ENCODE data around the gene TM9SF1. TPM values are rescaled to one million over a fixed set of nuclear protein-coding genes. Genes with fewer than 3 reads are reported as not detected.
"Not testable (repeated sequence)": the region's sequence is repeated elsewhere in the genome, so short reads cannot be mapped to it uniquely, and the experiment has no call there.

TM9SF1 gene
- total RNA-seq, 2 experiments from 2014 or later, result 12.9 to 13.0 TPM

DNA sequence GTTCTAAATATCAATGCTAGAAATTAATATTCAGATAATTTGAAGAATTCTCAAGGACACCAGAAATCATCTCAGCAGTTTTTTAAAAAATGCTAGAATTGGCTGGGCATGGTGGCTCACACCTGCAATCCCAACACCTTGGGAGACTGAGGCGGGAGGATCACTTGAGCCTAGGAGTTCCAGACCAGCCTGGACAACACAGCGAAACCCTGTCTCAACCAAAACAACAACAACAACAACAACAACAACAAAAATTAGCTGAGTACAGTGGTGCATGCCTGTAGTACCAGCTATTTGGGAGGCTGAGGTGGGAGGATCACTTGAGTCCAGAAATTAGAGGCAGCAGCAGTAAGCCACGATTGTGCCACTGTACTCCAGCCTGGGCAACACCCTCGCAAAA lies 23.8 kb upstream of the TM9SF1 start:
- intact Hi-C loops (cut with DNase I, micrococcal nuclease), result loop anchor here in 1 of 2 experiments (5.0 kb wide), 1 partner anchor 213 kb away; no protein-coding TSS in a partner anchor
- H3K4me1 Mint-ChIP-seq (ENCODE audit: low read depth), result peaks cover 19% of the 10 kb centered on the region
- POLR2A ChIA-PET, result interaction anchor here (1.4 to 2.0 kb wide), 2 partner anchors 23 to 55 kb away, joined by 3 to 11 read pairs; partner anchors contain the start of gene TINF2

DNA sequence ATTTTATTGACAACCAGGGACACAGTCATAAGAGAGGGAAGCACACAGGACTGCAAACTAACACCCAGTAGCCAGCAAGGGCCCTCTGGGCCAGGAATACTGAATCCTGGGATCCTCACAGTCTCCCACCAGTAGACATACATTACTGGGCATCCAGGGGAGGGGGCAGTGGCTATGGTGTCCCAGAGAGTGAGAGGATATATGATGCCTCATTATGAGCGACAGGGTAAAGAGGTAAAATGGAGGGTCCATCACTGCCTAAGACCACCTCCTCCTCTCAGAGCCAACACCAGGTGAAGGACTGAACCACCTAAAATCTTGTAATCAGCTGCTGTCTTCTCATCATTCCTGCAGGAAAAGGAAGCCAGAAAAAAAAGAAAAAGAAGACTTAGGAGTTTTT lies 21.6 kb upstream of the TM9SF1 start:
- H3K27me3 ChIP-seq (ENCODE audit: control insufficient read depth in 1 of 2, insufficient read depth in 2 of 2, low read length in 2 of 2); H3K4me3 Mint-ChIP-seq; H3K4me3 ChIP-seq (ENCODE audit: low read length); ATAC-seq (ENCODE audit: poor library complexity); H3K9me3 ChIP-seq (ENCODE audit: control insufficient read depth in 1 of 2, insufficient read depth in 1 of 2, low read length in 2 of 2); H3K36me3 ChIP-seq (ENCODE audit: insufficient read depth, low read length); H3K9me3 Mint-ChIP-seq; H3K27me3 Mint-ChIP-seq: not testable (repeated sequence)
- peaks cover 40% of the 10 kb centered on the region for H3K4me1 Mint-ChIP-seq (ENCODE audit: low read depth)
- ChIA-PET POLR2A (interaction anchor here (0.8 to 1.8 kb wide), 2 partner anchors 21 to 28 kb away, joined by 3 to 13 read pairs; partner anchors contain the start of gene IPO4), CTCF (interaction anchor here (1.4 to 2.4 kb wide), 5 partner anchors 10 to 80 kb away, joined by 3 to 38 read pairs (median 17); partner anchors contain the start of genes RABGGTA and TINF2)
- H3K27ac ChIP-seq (ENCODE audit: low read depth in 1 of 2, low read length in 2 of 2), result peak overlapping the region in 1 of 2 donors; percentile 92
- intact Hi-C loops (cut with DNase I, micrococcal nuclease), result loop anchor here (1.0 to 5.0 kb wide), 8 partner anchors 15 to 215 kb away; partner anchors contain the start of genes TINF2 (in 2 of the 2), GMPR2 (in 1 of the 2), NEDD8 (in 1 of the 2) and RABGGTA (in 1 of the 2)
- peaks cover 37% of the 10 kb centered on the region for H3K4me1 ChIP-seq (ENCODE audit: insufficient read depth, low read length)
- peaks cover 23% of the 10 kb centered on the region for H3K36me3 Mint-ChIP-seq (ENCODE audit: low read depth)
- DNase-seq, result peak in 2 of 14 experiments; percentile 7 to 13
- peak overlapping the region; percentile 96 for H3K27ac Mint-ChIP-seq

More for the DNA sequence above, 23.8 kb upstream of the TM9SF1 start:
- Histone ChIP-seq H3K36me3 (ENCODE audit: insufficient read depth, low read length) (peaks cover 9% of the 10 kb centered on the region), H3K27ac (ENCODE audit: low read depth in 1 of 2, low read length in 2 of 2) (no peak overlapping the region), H3K4me3 (ENCODE audit: low read length) (no peak overlapping the region), H3K4me1 (ENCODE audit: insufficient read depth, low read length) (peaks cover 21% of the 10 kb centered on the region), H3K9me3 (ENCODE audit: control insufficient read depth in 1 of 2, insufficient read depth in 1 of 2, low read length in 2 of 2) (no peaks in the 10 kb centered on the region), H3K27me3 (ENCODE audit: control insufficient read depth in 1 of 2, insufficient read depth in 2 of 2, low read length in 2 of 2) (no peaks in the 10 kb centered on the region)
- no peak overlapping the region for H3K27ac Mint-ChIP-seq
- no peaks in the 10 kb centered on the region for H3K27me3 Mint-ChIP-seq
- peaks cover 13% of the 10 kb centered on the region for H3K36me3 Mint-ChIP-seq (ENCODE audit: low read depth)
- ATAC-seq (ENCODE audit: poor library complexity) (no peak), DNase-seq (no peak)
- no peak overlapping the region for H3K4me3 Mint-ChIP-seq
- CTCF ChIA-PET, result interaction anchor here (0.7 to 2.9 kb wide), 2 partner anchors 9 to 23 kb away, joined by 5 to 12 read pairs; partner anchors contain the start of gene TINF2
- TF ChIP-seq, protein P1, sequence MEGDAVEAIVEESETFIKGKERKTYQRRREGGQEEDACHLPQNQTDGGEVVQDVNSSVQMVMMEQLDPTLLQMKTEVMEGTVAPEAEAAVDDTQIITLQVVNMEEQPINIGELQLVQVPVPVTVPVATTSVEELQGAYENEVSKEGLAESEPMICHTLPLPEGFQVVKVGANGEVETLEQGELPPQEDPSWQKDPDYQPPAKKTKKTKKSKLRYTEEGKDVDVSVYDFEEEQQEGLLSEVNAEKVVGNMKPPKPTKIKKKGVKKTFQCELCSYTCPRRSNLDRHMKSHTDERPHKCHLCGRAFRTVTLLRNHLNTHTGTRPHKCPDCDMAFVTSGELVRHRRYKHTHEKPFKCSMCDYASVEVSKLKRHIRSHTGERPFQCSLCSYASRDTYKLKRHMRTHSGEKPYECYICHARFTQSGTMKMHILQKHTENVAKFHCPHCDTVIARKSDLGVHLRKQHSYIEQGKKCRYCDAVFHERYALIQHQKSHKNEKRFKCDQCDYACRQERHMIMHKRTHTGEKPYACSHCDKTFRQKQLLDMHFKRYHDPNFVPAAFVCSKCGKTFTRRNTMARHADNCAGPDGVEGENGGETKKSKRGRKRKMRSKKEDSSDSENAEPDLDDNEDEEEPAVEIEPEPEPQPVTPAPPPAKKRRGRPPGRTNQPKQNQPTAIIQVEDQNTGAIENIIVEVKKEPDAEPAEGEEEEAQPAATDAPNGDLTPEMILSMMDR (IDR thresholded peaks at IDR 0.05), result no peak
- H3K9me3 Mint-ChIP-seq, result no peaks in the 10 kb centered on the region

DNA sequence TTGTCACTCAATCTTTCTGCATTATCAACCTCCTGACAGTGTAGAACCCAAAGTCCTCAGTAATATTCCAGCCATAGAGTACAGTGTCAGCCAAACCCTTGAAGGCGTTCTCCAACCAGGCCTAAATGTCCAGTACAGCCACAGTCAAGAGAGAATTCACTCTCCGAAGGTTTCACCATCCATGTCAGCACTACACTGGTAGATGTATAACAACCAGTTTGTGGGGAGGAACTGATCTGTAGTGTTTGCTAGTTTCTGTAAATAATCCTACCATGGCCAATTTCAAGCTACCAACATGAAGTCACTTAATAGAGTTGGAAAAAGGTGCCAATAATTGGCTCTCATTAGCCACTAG lies 21.1 kb upstream of the TM9SF1 start:
- H3K4me1 ChIP-seq (ENCODE audit: insufficient read depth, low read length), result peaks cover 42% of the 10 kb centered on the region
- H3K4me3 Mint-ChIP-seq, result peak overlapping the region; percentile 97
- H3K9me3 Mint-ChIP-seq, result no peaks in the 10 kb centered on the region
- H3K27me3 Mint-ChIP-seq, result no peaks in the 10 kb centered on the region
- intact Hi-C loops (cut with DNase I, micrococcal nuclease), result loop anchor here (1.0 to 5.0 kb wide), 8 partner anchors 16 to 216 kb away; partner anchors contain the start of genes TINF2 (in 2 of the 2), GMPR2 (in 1 of the 2), NEDD8 (in 1 of the 2) and RABGGTA (in 1 of the 2)
- H3K27ac ChIP-seq (ENCODE audit: low read depth in 1 of 2, low read length in 2 of 2), result peak overlapping the region; percentile 92
- H3K36me3 Mint-ChIP-seq (ENCODE audit: low read depth), result peaks cover 28% of the 10 kb centered on the region
- H3K9me3 ChIP-seq (ENCODE audit: control insufficient read depth in 1 of 2, insufficient read depth in 1 of 2, low read length in 2 of 2), result no peaks in the 10 kb centered on the region
- H3K27me3 ChIP-seq (ENCODE audit: control insufficient read depth in 1 of 2, insufficient read depth in 2 of 2, low read length in 2 of 2), result no peaks in the 10 kb centered on the region
- ChIA-PET POLR2A (interaction anchor here (0.7 to 4.7 kb wide), 24 partner anchors 9 to 226 kb away, joined by 3 to 144 read pairs (median 8); partner anchors contain the start of genes CBLN3, DCAF11, DHRS1 and EMC9), CTCF (interaction anchor here (0.8 to 2.4 kb wide), 22 partner anchors 11 to 895 kb away, joined by 3 to 38 read pairs (median 6); partner anchors contain the start of genes DHRS1, EMC9, GMPR2 and IPO4)
- peaks cover 13% of the 10 kb centered on the region for H3K36me3 ChIP-seq (ENCODE audit: insufficient read depth, low read length)
- peak overlapping the region; percentile 84 for H3K4me3 ChIP-seq (ENCODE audit: low read length)
- H3K27ac Mint-ChIP-seq, result peak overlapping the region; percentile 96
- TF ChIP-seq, protein P1 (IDR thresholded peaks at IDR 0.05), result no peak
- ATAC-seq (ENCODE audit: poor library complexity) (no peak), DNase-seq (no peak)
- peaks cover 45% of the 10 kb centered on the region for H3K4me1 Mint-ChIP-seq (ENCODE audit: low read depth)
